Sciatic nerve (tissue), 2 donors: Measurements from ENCODE around the gene RP2. TPM values are rescaled to one million over a fixed set of nuclear protein-coding genes. Genes with fewer than 3 reads are reported as not detected.

Experiments
- ATAC-seq: fragments of 200-7000 bp; cut with Tn5 transposase; one replicate; pipeline ENCODE4 v1.9.1; 2020; ENCODE audit warnings: mild to moderate bottlenecking, moderate library complexity
- DNase-seq: peaks from one replicate; pipeline ENCODE4 v3.0.0-alpha.2; 2020; ENCODE audit warnings: low spot score
- intact Hi-C: fragments of 100-400 bp; cut with DNase I; formaldehyde crosslinking; loops from one replicate; pipeline ENCODE4 v1.14.2; 2022
- total RNA-seq: library from RNA; stranded (reverse); fragmentation: NEBNext Ultra II Directional; extraction: Animal tissue kit (Norgen Biotek cat#: 25700); gene quantifications from one replicate; pipeline ENCODE4 v1.2.1, GENCODE V29; 2021
- donor health status: DM: no; HTN: no; CAD: no.
- donor health status: DM: no; HTN: no; CAD: no.

RP2 gene
- total RNA-seq, 1 donor from 2014 or later = 11.3 TPM

DNA sequence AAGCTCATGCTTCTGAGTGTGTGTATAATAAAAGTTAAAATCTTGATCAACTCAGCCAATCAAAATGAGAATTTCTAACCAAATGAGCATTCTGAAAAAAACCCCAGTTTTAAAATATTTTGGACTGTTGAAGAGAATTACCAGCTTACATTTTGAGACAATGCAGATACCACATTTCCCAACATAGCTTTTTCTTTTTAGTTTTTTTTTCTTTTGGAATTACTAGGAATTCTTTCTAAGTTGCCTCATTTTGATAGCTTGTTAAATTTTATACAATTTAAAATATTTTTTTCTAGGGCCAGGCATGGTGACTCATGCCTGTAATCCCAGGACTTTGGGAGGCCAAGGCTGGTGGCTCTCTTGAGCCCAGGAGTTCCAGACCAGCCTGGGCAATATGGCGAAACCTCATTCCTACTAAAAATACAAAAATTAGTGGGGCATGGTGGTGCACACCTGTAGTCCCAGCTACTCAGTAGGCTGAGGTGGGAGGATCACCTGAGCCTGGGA lies 2.2 kb downstream of the RP2 start:
- ATAC-seq (no peak), DNase-seq (no peak)
- intact Hi-C loops = no loop called here

DNA sequence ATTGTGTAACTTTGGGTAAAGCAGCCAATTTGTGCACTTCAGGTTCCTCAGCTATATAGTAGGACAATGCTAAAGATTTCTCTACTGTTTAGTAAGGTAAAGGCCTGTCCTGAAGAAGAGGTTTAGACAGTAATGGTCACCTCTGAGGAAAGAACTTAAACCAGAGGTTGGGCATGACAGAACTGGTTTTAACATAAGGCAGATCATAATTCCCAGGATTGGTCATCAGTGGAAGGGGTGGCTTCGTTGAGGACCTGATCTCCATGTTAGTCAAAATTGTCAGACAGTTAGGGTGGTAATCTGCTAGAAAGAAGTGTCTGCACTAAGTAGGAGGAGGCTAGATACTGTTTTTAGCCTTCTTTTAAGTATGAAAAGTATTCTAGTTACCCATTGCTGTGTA lies 4.1 kb downstream of the RP2 start:
- DNase-seq = no peak
- intact Hi-C loops = no loop called here
- ATAC-seq = no peak

DNA sequence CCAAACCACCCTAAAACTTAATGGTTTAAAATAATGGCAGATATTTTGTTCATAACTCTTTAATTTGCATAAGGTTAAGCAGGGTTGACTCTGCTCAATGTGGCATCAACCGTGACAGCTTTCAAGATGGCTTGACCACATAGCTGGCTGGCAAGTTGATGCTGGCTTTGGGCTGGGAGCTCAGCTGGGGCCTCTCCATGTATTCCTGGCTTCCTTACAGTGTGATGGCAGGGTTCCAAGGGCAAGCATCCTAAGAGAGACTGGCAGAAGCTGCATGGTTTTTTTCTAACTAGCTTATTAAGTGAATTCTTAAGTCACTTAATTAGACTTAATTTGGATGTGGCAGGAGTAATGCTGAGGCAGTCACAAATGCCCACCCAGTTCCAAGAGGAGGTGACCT lies 4.5 kb downstream of the RP2 start:
- ATAC-seq (no peak), DNase-seq (no peak)
- intact Hi-C loops = no loop called here

DNA sequence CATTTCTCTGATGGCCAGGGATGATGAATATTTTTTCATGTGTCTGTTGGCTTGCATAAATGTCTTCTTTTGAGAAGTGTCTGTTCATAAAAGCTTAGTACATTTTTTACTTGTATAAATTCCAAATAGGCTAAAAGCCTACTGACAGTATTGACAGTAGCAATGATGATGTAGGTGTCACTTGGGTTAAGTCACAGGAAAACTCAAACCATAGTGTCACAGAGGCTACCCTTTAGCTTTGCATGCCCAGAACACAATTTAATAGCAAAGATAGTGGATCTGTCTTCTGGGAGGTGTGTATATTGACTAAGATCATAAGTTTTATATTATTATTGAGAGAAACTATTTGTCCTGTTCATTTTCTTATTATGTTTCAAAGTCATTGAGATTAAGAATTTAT lies 8.1 kb downstream of the RP2 start:
- no peak for ATAC-seq
- intact Hi-C loops = no loop called here
- no peak for DNase-seq

DNA sequence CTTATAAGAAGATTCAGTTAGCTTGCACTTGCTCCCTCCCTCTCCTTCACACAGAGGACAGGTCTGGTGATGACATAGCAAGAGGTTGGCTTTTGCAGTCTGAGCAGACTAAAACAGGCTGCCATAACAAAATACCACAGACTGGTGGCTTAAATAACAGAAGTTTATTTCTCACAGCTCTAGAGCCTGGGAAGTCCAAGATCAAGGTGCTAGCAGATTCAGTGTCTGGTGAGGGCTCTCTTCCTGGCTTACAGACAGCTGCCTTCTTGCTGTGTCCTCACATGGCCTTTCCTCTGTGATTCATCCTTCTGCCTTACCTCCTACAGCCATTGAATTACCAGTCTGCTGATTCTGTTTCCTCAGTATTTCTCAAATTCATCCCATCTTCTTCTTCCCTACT lies 13.1 kb downstream of the RP2 start:
- intact Hi-C loops = no loop called here
- no peak for DNase-seq
- no peak for ATAC-seq

DNA sequence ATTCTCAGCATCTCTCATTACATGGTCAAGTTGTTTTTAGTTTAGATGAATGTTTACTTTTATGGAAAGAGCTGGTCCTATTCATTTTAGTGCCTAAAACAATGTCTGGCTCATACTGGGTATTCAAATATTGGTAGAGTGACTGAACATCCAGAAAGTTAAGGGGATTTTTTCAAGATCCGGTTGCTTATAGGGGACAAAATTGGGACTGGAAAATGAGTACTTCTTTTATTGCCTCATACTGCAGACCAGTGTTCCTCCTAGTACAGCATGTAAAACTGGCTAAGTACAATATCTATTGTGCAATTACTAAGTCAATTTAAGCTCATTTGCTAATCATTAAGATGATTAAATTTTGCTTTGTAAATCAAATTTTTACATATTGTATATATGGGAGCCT lies 13.9 kb downstream of the RP2 start:
- intact Hi-C loops = no loop called here
- ATAC-seq = no peak
- DNase-seq = no peak

DNA sequence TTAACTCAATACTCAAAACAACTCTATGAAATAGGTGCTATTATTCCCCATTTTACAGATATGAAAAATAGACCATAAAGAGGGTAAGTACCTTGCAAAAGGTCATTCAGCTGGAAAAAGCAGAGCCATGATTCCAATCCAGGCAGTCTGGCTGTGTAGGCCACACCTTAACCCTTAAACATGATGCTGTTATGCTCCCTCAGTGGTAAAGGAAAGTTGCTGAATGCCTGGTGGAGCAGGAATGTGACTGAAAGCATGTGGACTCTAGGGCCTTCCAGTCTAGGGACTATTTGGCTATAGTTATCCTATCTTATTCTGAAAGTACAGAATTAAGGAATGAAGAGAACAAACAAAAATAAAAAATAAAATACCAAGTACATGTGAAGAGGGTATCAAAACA lies 19.6 kb downstream of the RP2 start:
- DNase-seq (no peak), ATAC-seq (no peak)
- intact Hi-C loops = no loop called here

DNA sequence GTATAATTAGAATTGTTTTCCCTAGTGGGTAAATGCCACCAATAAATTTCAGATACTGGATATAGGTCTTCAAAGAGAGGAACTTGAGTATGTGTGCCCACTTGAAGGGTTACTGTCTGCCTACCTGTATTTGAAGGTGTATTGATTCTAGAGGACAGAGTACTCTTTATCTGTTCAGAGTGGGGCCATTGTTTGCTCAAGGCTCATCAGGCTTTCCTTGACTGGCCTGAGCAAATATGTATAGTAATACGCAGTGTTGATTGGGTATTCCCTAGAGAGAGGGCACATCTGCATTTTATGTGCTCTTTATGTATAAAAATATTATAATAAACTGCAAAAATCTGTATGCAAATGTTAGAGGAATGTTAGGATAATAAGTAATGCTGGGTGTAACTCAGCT lies 23.7 kb downstream of the RP2 start:
- intact Hi-C loops = no loop called here
- DNase-seq (no peak), ATAC-seq (no peak)

DNA sequence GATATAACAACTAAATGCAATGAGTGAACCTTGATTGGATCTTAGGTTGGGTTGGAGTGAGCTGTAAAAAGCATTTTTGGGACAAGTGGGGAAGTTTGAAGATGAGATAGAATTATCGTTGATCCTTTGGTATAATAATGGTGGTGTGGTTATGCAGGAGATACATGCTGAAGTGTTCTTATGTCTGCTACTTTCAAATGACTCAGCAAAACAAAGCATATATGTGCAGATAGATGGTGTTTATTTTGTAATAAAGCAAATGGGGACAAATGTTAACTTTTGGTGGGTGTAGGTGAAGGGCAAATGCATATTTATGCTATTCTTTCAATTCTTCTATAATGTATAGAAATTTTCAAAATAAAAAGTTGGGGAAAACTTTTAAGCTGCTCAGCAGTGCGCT lies 26.2 kb downstream of the RP2 start:
- ATAC-seq = no peak
- intact Hi-C loops = no loop called here
- DNase-seq = no peak

DNA sequence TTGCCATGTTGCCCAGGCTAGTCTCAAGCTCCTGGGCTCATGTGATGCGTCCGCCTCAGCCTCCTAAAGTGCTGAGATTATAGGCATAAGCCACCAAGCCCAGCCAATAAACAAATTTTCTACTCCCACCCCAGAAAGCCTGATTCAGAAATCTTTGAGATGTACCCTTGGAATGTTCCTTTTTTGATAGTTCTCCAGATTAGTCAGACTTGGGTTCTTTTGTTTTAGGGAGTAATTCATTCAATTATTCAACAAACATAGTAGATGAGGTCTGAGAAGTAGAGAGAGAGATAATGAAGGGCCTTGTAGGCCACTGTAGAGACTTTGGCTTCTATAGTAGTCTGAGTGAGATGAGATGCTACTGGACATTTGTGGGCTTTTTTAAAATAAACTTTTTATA lies 27.8 kb downstream of the RP2 start:
- ATAC-seq = no peak
- DNase-seq = no peak
- intact Hi-C loops = no loop called here

DNA sequence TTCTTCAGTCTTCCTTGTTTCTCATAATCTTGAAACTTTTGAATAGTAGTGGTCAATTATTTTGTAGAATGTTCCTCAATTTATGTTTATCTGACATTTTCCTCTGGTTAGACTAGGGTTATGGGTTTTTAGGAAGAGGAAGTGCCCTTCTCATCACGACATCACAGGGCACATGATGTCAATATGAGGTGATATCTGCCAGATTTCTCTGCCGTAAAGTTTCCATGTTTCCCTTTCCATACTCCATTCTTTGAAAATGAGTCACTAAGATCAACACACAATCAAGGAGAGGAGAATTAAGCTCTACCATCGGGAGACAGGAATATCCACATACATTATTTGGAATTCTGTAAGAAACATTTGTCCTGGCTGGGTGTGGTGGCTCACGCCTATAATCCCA lies 28.4 kb downstream of the RP2 start:
- no peak for DNase-seq
- intact Hi-C loops = no loop called here
- ATAC-seq = no peak

DNA sequence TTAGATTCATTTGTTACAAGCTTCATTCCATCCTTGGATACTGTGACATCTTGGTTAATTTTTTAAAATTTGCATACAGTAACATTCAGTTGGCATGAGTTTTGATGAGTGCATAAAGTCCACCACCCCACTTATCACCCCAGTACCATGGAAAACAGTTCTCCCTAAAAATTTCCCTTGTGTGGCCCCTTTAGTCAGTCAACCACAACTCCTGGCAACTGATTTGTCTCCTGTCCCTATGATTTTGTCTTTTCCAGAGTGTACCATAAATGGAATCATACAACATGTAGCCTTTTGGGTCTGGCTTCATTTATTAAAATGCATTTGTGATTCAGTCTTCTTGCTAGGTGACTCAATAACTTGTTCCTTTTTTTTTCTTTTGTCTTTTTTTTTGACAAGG lies 29.9 kb downstream of the RP2 start:
- no peak for DNase-seq
- intact Hi-C loops = no loop called here
- ATAC-seq = no peak

DNA sequence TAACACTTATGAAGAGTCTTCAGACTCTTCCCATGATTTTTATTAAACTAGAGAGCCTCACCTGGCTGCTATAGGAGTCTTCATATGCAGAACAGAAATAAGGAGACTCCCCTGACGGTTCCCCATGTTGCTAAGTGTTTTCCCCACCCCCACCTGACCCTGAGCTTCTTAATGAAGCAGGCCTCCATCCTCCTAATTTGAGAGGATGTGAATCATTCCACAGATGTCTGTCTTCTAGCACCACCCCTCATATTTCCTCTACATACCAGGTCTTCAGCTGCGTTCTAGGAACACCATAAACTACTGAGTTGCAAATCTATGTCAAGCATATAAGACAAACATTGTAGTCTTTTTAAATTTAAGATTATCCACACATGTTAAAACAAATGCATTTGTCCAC lies 36.9 kb downstream of the RP2 start:
- intact Hi-C loops = no loop called here
- no peak for DNase-seq
- ATAC-seq = no peak

DNA sequence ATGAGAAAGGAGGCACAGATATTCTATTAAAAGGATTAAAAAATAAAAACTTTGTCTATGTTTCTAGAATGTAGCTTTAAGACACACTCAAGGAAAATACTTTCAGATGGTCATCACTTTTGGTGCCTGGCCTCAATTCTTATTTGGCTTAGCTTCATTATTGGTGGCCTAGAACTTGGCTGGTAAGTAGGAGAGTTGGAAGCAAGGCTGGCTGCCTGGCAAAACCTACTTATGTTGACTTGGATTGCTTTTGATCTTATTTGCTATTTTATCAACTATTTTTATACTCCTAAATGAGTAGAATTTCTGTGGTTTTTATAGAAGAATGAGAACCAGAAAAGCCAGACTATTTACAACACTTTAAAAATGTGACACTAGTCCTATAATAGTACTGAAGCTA lies 40.1 kb downstream of the RP2 start:
- ATAC-seq = no peak
- DNase-seq = no peak
- intact Hi-C loops = no loop called here

DNA sequence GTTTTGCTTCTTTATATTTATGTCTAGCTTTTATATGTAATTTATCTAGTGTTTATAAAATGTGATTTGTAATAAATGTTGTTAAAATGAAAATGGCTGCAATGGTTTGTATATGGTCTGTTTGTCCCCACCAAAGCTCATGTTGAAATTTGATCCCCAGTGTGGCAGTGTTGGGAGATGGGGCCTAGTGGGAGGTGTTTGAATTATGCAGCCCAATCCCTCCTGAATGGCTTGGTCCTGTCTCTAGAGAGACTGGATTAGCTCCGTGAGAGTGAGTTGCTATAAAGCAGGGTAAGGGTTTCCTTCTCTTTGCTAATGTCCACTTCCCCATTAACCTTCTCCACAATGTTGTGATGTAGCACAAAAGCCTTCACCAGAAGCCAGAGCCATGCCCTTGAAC lies 45.4 kb downstream of the RP2 start:
- intact Hi-C loops = no loop called here
- DNase-seq (no peak), ATAC-seq (no peak)

DNA sequence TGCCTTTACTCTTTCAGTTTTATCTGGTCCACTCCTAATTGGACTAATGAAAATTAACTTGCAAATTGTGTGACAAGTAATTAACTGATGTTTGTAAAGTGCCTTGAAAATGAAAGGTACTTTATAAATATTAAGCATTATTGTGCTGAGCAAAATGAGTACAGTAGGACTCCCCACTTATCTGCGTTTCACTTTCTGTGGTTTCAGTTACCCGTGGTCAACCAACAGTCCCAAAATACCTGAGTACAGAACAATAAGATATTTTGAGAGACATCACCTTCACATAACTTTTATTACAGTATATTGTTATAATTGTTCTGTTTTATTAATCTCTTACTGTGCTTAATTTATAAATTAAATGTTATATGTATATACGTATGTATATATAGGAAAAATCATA lies 48.0 kb downstream of the RP2 start:
- intact Hi-C loops = no loop called here
- no peak for DNase-seq
- ATAC-seq = no peak

DNA sequence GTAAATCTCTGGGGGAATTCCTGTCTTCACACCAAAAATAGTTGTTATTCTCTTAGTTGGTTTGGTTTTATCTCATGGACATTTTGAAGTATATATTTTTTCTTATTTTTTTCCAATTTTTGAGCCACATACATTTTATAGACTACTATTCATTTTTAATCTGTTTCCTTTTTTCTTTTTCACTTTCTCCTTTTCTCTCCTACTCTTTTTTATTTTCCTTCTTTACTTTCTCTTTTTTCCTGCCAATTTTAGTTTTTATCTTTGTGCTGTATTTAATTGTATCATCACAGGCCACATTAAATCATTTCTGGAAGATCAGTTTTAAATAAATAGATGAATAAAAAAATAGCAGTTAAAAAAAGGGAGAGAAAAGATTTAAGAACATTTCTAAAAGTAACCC lies 61.4 kb downstream of the RP2 start:
- intact Hi-C loops = no loop called here
- ATAC-seq = no peak
- DNase-seq = no peak

DNA sequence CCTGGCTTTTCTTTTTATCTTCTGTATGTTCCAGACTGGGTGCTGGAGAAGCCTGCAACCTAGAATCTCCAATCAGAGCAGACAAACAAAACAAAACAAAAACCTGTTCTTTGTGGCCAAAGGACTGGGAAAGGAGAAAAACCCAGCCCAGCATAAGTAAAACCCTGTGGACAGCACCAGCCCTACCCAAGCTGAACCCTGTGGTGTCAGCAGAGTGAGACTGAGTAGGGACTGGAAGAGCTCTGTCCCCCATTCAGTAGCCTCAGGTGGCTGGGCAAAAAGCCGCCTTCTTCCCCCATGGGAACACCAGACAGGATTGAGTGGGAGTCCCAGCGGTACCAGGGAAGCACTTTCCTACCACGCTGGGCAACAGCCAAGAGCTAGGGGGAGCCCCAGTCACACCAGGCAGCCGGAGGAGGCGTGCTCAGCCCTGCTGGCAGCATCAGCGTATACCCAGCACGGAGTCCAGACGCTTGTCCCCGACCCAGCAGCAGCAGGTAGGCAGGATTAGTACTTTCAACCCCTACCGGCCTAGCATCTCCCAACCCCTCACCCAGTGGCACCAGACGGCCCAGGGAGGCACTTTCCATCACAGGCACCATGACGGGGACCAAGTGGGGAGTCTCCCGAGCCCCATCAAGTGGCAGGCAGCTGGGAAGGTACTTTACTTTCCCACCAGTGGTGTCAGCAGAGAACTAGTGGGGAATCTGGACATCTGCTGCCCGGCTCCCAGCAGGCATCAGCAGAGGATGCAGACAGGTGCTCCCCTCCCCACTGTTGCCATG lies 66.8 kb downstream of the RP2 start:
- intact Hi-C loops = no loop called here

DNA sequence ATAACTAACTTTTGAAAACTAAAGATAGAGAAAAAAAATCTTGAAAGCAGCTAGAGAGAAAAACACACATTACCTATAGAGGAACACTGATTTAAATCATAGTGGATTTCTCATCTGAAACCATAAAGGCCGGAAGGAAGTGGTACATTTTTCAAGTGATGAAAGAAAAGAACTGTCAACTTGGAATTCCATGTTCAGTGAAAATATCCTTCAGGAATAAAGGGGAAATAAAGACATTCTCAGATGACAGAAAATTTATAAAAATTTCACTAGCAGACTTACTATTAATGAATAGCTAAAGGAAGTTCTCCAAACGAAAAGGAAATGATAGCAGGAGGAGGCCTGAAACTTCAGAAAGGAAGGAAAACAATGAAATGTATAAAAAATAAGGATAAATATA lies 67.8 kb downstream of the RP2 start:
- intact Hi-C loops = no loop called here
- no peak for DNase-seq
- ATAC-seq = no peak

More for the DNA sequence above, 66.8 kb downstream of the RP2 start:
- DNase-seq = peak; percentile 84
- peak; percentile 99 for ATAC-seq

DNA sequence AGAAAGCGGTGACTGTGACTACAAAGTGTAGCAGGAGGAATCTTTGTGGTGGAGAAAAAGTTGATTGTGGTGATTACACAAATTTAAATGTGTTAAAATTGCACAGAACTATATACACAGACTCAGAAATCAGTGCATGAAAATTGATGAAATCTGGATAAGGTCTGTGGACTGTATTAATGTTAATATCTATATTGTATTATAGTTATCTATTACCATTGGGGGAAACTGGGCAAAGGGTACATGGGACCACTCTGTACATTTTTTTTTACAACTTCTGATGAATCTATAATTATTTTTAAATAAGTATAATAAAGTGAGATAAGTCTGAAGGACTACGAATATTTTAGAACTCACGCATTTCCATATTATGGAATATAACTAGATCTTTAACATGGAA lies 73.6 kb downstream of the RP2 start:
- ATAC-seq (no peak), DNase-seq (no peak)
- intact Hi-C loops = no loop called here

DNA sequence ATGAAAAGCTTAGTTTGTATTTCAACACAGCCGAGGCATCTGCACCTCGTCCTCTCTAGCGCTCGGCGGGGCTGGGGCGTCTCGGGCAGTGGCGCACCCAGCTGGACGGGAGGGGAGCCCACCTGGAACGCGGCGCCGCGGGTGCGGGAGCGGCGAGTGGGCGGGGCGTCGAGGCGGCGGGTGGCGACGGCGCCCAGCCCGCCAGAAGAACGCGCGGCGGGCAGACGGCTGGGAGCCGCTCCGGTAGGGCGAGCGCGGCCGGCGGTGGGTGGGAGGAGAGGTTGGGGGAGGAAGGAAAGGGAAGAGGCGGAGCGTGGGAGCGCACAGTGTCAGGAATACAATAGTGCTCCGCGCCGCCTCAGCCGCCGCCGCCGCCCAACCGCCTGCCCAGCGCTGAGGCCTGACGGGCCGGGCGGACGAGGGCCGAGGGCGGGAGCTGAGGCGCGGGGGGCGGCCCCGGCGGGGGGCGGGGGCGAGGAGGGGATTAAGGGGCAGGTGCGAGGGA lies 75.3 kb downstream of the RP2 start, which contains the start of gene JADE3:
JADE3 (plus strand) TSS at position 324 of the 505 bp plus-strand sequence. CDS start 72,474 bp downstream, outside the sequence.
- ATAC-seq (peak; percentile 95), DNase-seq (peak; percentile 81)
- intact Hi-C loops = no loop called here
